Testis (tissue), 2 donors: ENCODE data around the gene BRINP2.

ENCODE experiments used
- POLR2A ChIP-seq: fragments of 450-650 bp; IDR thresholded peaks from one replicate; pipeline ENCODE4 v1.6.1; 2017; ENCODE audit warnings: antibody characterized with exemption, mild to moderate bottlenecking, moderate library complexity
- TF ChIP-seq, protein P1 (sequence below), 3 experiments: fragments of 450-650 bp in 2 of 3; fragments of 200-600 bp in 1 of 3; sonication (generic) in 1 of 3; IDR thresholded peaks; one replicate each; pipeline ENCODE4 v1.5.1; 2016 to 2019; ENCODE audit warnings: antibody characterized with exemption in 3 of 3, mild to moderate bottlenecking in 2 of 3, moderate library complexity in 1 of 3

DNA sequence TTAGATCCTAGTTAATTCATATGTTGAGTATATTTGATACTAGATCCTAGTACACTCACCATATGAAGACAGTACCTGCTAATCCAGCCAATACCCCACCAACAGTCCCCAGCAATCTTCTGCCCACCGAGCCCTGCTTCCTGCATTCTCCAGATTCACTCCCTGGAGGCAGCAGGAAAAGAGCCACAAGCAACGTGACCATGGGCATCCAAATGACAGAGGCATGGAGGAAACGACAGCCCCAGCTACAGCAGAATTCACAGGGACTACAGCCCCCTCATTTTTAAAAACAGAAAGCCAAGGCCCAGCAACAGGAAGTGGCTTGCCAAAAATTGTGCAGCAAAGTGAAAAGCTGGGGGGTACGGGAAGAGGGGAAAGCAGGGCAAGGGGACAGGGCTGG is 35.5 kb upstream of the BRINP2 start:
- TF ChIP-seq, protein P1, sequence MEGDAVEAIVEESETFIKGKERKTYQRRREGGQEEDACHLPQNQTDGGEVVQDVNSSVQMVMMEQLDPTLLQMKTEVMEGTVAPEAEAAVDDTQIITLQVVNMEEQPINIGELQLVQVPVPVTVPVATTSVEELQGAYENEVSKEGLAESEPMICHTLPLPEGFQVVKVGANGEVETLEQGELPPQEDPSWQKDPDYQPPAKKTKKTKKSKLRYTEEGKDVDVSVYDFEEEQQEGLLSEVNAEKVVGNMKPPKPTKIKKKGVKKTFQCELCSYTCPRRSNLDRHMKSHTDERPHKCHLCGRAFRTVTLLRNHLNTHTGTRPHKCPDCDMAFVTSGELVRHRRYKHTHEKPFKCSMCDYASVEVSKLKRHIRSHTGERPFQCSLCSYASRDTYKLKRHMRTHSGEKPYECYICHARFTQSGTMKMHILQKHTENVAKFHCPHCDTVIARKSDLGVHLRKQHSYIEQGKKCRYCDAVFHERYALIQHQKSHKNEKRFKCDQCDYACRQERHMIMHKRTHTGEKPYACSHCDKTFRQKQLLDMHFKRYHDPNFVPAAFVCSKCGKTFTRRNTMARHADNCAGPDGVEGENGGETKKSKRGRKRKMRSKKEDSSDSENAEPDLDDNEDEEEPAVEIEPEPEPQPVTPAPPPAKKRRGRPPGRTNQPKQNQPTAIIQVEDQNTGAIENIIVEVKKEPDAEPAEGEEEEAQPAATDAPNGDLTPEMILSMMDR (IDR thresholded peaks at IDR 0.05): no peak
- no peak for TF ChIP-seq POLR2A
